Activated CD8-positive, alpha-beta memory T cell treated with anti-CD3 and anti-CD28 coated beads, Interleukin-2, amount 50 U/mL, for 1 hour (primary cell): Measurements from ENCODE around the gene B4GALT6.
"Not testable (repeated sequence)": the region's sequence is repeated elsewhere in the genome, so short reads cannot be mapped to it uniquely, and the experiment has no call there.

Experiments used
- DNase-seq: peaks from one replicate; pipeline ENCODE4 v3.0.0-alpha.2; 2020; ENCODE audit errors: extremely low read depth

The B4GALT6 gene

GRCh38 chr18:31684279-31685096 is at the start of gene B4GALT6:
Gene B4GALT6 (minus strand): TSS chr18:31684581. CDS start chr18:31684426, 155 bp downstream.
- DNase-seq: no peak

GRCh38 chr18:31731628-31732027 is 47.2 kb upstream of the B4GALT6 start:
- DNase-seq: no peak

- not testable (repeated sequence) for DNase-seq
Measured at GRCh38 chr18:31729196-31729595, 44.8 kb upstream of the B4GALT6 start.

- no peak for DNase-seq
Measured at GRCh38 chr18:31723990-31724711, 39.8 kb upstream of the B4GALT6 start.

GRCh38 chr18:31723639-31723989 is 39.2 kb upstream of the B4GALT6 start:
- no peak for DNase-seq

- DNase-seq: no peak
Measured at GRCh38 chr18:31722369-31722957, 38.1 kb upstream of the B4GALT6 start.

GRCh38 chr18:31721601-31722000 is 37.2 kb upstream of the B4GALT6 start:
- DNase-seq: no peak

- DNase-seq: no peak
Measured at GRCh38 chr18:31720867-31721266, 36.5 kb upstream of the B4GALT6 start.

- DNase-seq: no peak
Measured at GRCh38 chr18:31719363-31720006, 35.1 kb upstream of the B4GALT6 start.

GRCh38 chr18:31718386-31718785 is 34.0 kb upstream of the B4GALT6 start:
- DNase-seq: no peak

- DNase-seq: no peak
Measured at GRCh38 chr18:31716362-31716761, 32.0 kb upstream of the B4GALT6 start.

- no peak for DNase-seq
Measured at GRCh38 chr18:31711365-31712172, 27.2 kb upstream of the B4GALT6 start.

GRCh38 chr18:31710826-31711225 is 26.4 kb upstream of the B4GALT6 start:
- no peak for DNase-seq

GRCh38 chr18:31707815-31708214 is 23.4 kb upstream of the B4GALT6 start:
- no peak for DNase-seq

GRCh38 chr18:31702449-31702848 is 18.1 kb upstream of the B4GALT6 start:
- DNase-seq: no peak

GRCh38 chr18:31701744-31702143 is 17.4 kb upstream of the B4GALT6 start:
- no peak for DNase-seq

GRCh38 chr18:31700990-31701389 is 16.6 kb upstream of the B4GALT6 start:
- DNase-seq: no peak

GRCh38 chr18:31697351-31698298 is 13.2 kb upstream of the B4GALT6 start:
- DNase-seq: no peak

- no peak for DNase-seq
Measured at GRCh38 chr18:31695989-31696388, 11.6 kb upstream of the B4GALT6 start.

GRCh38 chr18:31694297-31694696 is 9.9 kb upstream of the B4GALT6 start:
- DNase-seq: no peak
